ENCODE results near the gene GNRHR.
"Not testable (repeated sequence)": the region's sequence is repeated elsewhere in the genome, so short reads cannot be mapped to it uniquely, and the experiment has no call there.

Gene GNRHR

DNA sequence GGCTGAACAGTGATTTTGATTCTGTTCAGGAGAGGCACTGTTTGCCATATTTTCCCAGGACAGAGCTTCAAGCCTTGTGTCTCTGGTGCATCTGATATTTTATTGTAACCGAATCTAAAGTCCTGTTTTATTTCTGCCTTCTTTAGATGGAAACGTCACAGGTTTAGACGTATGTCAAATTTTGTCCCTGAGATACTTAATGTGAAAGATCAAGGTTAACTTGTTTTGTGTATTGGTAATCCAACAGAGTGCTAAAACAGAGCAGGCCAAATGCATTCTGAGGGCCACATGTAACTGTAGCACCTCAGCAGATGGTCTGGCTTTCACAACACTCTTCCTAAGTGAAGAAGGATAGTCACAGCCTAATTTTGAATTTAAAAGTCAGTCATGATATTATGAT is at the start of gene GNRHR:
Gene GNRHR, minus strand, starts transcription at position 101 of the 400 bp plus-strand sequence. Its CDS starts 53 bp downstream, at position 48.
- no peak for DNase-seq

DNA sequence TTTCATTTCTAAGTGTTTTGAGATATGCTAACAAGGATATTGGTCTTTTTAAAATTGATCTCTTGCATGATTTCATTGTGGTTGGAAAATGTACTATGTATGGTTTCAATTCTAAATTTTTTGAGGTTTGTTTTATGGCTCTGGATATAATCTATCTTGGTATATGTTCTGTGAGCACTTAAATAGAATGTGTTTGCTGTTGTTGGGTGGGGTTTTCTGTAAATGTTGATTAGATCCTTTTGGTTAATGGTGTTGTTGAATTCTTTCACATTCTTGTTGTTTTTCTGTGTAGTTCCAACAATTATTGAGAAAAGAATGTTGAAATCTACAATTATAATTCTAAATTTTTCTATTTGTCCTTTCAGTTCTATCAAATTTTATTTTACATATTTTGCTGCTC is 42.6 kb upstream of the GNRHR start:
- no peak for DNase-seq

DNA sequence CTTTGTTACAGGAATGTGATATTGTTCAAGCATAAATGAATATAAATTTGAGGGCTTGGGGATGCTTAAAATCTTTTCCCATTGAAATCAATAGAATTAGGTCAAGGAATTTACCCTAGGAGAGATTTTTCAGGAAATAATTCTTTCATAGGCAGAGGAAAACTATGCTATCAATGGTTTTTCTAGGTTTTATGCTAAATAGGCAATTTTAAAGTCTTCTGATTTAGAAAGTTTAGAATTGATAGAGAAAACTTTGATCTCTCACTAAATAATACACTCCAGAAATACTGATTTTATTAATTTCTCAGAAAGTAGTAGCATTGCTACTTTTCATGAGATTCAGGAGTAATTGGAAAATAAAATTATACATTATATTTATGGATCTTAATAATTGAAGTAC is 36.5 kb upstream of the GNRHR start:
- no peak for DNase-seq

DNA sequence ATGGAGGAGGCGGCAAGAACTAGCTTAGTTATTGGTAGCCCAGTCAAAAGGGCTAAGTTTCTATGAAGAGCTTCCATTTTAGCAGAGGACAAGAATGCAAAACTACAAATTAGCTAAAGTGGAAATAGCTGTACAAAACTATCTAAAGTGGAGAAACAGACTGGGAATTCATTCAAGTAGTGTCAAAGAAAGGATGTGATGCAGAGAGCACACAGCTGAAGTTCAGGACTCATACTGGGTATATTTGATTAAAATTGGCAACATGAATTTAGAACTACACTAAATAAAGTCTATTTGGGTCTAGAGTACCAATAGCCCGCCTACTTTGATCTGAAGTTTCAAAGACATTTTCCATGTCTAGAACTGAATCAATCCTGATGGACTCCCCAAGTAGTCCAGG is 33.1 kb upstream of the GNRHR start:
- DNase-seq, result no peak

DNA sequence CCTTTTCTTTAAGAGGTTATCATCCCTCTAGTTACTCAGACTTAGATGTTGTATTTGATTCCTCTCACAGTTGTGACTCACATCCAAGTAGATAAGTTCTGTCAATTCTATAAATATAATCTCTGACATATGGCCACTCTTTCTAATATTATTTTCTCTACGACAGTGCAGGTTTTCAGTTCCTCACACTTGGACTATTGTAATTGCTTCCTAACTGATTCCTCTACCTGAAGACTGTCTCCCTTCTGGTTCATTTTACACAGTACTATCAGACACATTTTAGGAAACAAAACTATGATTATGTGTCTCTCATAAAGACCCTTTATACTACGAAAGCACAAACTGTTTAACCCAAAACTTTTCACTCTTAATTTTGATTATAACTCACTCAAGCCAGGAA is 31.3 kb upstream of the GNRHR start:
- DNase-seq, result no peak

DNA sequence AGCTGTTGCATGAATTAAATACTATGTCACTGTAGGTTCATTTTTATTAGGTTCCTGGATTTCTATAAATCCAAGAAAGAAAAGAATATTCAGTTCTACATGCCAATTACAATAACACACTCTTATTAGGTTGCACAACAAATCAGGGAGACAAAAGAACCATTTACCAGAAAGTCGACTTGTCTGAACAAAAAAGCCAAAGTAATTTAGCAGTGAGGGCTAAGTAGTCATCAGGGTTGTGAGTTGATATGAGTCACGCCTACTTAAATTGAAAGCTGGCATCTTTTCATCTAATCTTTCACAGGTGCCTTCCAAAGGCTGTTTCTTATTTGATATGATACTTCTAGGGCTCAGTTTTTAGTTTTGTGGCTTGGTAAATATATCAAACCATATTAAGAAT is 25.4 kb upstream of the GNRHR start:
- DNase-seq, result no peak

GRCh38 chr4:67776746-67777145 is 22.6 kb upstream of the GNRHR start:
- no peak for DNase-seq

DNA sequence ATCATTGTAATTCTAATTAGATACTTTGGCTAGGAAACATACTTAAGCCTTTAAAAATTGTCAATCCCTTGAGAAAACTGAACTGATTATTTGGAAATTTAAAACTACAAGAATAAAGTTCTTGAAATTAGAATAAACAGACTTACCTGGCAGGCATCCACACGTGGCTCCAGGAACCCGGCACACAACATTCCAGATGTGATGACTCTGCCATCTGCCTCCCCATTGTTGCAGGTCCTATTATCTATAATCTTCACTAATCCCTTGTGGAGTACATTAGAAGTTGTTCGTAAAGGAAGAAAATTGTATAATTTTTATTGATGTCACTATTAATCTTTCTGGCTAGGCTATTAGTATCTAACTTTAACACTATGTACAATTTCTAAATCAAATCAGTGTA is 16.2 kb upstream of the GNRHR start:
- no peak for DNase-seq

DNA sequence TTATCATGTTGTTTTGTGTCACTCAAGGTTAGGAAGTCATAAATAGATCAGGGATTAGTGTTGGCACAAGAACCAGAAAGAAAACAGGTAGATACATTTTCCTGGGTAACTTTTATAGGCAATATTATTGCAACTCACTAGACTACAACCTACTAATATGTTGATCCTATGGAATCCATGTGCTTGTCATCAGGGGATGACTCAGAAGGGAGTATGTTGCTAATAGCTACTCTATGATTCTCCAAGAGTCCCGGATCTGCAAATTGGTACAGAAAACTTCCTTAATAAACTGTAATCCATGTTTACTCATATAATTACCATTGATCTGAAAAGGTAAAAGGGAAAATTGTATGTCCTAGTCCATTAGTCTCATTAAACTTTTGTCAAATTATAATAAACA is 11.7 kb upstream of the GNRHR start:
- no peak for DNase-seq

DNA sequence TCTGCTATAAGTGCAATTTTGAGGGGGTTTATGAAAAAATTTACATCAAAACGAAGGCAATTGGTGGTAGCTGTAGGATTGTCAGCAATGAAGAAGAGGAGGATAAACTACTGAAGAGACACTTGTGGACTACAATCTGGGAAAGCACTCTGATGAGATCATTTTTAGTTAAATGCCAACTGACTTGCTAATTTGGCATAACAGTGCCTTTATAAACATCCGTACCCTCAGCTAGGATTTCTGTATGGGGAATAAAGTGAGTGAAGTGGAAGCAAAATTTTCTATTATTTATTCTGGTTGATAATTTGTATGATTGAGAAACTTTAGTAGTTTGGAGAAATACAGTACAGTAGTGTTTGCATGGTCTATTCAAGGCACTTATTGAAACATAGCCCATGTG is 11.2 kb upstream of the GNRHR start:
- DNase-seq, result no peak

DNA sequence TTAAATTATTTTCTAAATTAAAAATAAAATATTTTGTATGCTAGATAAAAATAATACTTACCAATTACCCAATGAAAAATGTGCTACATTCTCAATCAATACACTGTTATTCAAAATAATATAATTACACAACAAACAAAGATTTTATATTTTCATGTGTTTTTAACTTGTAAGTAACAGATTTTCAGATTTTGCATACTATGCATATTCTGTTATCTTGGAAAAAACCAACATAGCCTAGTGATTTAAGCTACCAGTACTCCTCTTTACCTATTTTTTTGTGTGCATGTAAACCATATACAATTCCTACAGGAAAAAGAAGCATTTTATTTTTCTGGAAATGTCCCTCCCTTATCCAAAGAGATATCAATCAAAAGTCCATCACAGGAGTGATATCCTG is 10.0 kb upstream of the GNRHR start:
- DNase-seq, result no peak

GRCh38 chr4:67762086-67762485 is 7.9 kb upstream of the GNRHR start:
- no peak for DNase-seq

- DNase-seq, result not testable (repeated sequence)
These were observed 2.8 kb upstream of the GNRHR start for GRCh38 chr4:67756991-67757390.

GRCh38 chr4:67755974-67756373 is 1.8 kb upstream of the GNRHR start:
- DNase-seq, result no peak

DNA sequence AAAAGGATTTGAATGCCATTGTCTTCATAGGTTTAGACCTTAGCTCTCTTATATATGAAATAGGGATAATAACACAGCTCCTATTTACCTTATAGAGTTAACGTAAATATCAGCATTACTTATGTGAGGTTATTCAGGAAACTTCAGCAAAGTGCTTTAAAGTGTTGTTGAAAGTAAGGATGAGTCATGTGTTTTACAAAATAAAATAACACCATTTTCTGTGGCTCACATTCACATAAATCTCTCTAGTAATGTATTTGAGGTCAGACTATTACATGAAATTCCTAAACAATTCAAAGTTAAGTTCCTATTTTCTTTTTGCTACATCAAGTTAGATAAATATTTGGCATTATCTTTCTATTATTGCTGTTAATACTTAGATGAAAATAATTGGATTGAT is 2.9 kb downstream of the GNRHR start:
- no peak for DNase-seq

- DNase-seq, result no peak
These were observed 3.5 kb downstream of the GNRHR start for GRCh38 chr4:67750691-67751090.

- no peak for DNase-seq
These were observed 4.9 kb downstream of the GNRHR start for GRCh38 chr4:67749286-67749685.

GRCh38 chr4:67746797-67747495 is 7.2 kb downstream of the GNRHR start:
- DNase-seq, result no peak

GRCh38 chr4:67744561-67745283 is 9.5 kb downstream of the GNRHR start:
- DNase-seq, result no peak

DNA sequence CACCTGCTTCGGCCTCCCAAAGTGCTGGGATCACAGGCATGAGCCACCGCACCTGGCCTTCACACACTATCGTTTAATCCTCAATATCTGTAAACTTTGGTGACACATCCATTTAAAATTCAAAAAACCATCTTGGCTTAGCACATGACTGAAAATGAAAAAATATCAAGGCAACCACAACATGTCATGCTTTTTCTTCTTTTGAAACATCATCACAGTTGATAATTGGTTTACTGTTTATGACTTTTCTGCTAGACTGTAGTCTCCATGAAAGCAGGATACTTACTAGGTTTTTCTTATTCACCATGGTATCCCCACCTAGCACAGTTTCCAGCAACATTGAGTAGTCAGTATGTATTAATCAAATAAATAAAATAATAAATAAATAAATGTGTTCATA is 11.0 kb downstream of the GNRHR start:
- no peak for DNase-seq

DNA sequence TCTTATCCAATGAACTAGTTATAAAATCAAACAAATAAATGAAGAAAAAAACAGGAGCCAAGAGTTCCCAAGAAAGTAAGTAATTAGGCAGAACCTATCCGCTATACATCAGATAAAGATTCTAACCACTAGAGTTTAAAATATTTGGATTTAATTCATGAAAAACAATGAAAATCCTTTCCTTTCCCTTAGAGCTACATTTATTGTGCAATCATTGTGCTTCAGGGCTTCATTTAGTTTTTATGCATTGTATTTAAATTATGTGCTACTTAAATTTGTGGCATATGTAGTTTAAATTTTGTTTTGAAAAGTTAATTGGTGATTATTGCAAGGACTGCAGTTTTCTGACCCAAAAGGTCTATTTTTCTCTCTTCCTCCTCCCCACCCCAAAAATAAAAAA is 17.9 kb downstream of the GNRHR start:
- DNase-seq, result no peak

- DNase-seq, result no peak
These were observed 18.9 kb downstream of the GNRHR start for GRCh38 chr4:67735325-67735724.

DNA sequence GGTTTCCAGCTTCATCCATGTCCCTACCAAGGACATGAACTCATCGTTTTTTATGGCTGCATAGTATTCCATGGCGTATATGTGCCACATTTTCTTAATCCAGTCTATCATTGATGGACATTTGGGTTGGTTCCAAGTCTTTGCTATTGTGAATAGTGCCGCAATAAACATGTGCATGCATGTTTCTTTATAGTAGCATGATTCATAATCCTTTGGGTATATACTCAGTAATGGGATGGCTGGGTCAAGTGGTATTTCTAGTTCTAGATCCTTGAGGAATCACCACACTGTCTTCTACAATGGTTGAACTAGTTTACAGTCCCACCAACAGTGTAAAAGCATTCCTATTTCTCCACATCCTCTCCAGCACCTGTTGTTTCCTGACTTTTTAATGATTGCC is 23.7 kb downstream of the GNRHR start:
- not testable (repeated sequence) for DNase-seq

DNA sequence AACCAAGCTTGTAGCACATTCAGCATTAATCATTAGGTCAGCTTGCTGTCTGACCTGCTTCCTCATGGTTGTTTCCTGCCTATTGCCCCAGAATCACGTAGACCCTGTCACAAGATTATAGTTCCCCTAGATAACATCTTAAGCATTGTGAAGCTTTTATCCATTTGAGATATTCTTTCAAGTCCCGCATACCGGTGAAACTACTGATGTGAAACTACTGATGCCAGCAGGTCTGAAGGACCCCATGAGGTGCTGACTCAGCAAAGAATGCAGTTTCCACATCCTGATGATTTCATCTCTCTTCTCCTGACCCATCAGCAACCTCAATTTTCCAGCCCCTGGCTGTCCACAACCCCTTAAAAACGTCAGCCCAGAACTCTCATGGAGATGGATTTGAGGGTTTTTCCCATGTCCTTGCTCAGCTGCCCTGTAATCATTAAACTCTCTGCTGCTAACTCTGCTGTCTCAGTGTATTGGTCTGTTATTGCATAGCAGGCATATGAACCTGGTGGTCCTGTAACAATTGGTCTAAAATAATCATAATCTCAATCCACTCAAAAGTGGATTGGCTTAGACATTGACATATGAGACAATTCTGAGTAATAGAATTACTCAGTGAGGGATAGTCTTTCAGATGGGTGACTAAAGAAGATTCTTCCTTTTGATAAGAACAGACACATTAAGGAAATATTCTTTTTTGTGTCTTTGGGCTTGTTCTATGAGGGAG is 26.9 kb downstream of the GNRHR start:
- no peak for DNase-seq
